A673 (cell line): ENCODE data around the gene IL21R.

ENCODE experiments used
- EZH2 ChIP-seq: fragments of 200-600 bp; sonication (generic); IDR thresholded peaks from 2 replicates; pipeline ENCODE4 v1.6.1; 2017; ENCODE audit warnings: borderline replicate concordance, low read depth, mild to moderate bottlenecking, mixed read lengths, antibody characterized with exemption, low read length; ENCODE audit not compliant: poor library complexity, severe bottlenecking
- TF ChIP-seq, protein P1 (sequence below): fragments of 300-800, 200-600 bp; sonication (generic); conservative IDR thresholded peaks from 2 replicates; pipeline ENCODE4 v1.5.1; 2017; ENCODE audit warnings: low read depth, mild to moderate bottlenecking, antibody characterized with exemption, low read length, moderate library complexity, mixed read lengths

DNA sequence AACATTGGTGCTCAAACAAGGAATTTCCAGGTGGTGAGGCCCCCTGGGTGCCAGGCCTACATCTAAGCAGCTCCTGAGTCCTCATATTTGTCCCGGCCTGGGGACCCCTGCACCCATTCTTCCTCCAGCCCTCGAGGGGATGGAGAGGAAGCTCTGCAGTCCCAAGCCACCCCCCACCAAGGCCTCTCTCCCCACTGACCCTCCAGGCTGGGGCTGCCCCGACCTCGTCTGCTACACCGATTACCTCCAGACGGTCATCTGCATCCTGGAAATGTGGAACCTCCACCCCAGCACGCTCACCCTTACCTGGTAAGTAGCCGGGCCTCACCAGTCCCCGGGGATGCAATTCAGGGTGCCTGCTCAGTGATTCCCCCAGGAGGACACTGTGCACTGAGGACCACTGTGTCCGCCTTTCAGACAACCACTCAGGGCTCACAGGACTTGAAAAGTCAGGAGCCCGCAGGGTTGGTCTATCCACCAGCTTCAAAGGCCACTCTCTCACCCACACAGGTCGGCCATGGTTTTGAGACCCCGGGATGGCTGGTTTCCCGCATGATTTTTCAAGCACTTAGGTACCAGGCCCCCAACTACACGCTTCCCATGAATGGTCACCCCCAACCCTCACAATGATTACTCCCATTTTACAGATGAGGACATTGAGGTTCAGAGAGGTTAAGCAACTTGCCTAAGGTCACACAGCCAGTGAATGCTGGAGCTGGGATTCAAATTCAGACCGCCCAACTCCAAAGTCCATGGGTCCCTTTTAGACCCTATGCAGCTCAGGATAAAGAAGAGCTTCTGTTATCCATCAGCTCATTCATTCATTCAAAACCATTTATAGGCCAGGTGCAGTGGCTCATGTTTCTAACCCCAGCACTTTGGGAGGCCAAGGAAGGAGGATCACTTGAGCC lies 32.4 kb downstream of the IL21R start:
- TF ChIP-seq, protein P1, sequence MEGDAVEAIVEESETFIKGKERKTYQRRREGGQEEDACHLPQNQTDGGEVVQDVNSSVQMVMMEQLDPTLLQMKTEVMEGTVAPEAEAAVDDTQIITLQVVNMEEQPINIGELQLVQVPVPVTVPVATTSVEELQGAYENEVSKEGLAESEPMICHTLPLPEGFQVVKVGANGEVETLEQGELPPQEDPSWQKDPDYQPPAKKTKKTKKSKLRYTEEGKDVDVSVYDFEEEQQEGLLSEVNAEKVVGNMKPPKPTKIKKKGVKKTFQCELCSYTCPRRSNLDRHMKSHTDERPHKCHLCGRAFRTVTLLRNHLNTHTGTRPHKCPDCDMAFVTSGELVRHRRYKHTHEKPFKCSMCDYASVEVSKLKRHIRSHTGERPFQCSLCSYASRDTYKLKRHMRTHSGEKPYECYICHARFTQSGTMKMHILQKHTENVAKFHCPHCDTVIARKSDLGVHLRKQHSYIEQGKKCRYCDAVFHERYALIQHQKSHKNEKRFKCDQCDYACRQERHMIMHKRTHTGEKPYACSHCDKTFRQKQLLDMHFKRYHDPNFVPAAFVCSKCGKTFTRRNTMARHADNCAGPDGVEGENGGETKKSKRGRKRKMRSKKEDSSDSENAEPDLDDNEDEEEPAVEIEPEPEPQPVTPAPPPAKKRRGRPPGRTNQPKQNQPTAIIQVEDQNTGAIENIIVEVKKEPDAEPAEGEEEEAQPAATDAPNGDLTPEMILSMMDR = no peak
- TF ChIP-seq EZH2 = no peak
